ENCODE measurements around the gene NRG3. TPM values are rescaled to one million over a fixed set of nuclear protein-coding genes. Genes with fewer than 3 reads are reported as not detected.

NRG3 gene
- under 1 TPM; 0.07 to 0.34 (median 0.18) TPM for polyA plus RNA-seq

DNA sequence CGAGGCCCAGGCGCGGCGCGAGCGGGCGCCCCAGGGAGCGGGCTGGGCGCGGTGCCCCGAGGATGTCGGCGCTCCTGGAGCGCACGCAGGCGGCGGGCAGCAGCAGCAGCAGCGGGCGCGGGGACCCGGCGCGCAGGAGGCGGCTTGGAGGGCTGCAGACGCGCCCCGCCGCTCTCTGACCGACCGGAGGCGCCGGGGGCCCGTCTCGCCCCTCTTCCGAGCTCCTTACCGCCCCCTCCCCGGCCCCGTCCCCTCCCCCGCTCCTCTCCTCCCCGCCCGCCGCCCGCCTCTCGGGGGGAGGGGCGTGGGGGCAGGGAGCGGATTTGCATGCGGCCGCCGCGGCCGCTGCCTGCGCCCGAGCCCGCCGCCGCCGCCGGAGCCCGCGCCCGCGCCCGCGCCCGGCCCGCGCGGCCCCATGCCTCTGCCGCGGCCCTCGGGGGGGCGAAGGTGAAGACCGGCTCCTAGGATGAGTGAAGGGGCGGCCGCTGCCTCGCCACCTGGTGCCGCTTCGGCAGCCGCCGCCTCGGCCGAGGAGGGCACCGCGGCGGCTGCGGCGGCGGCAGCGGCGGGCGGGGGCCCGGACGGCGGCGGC is at the start of gene NRG3:
NRG3 (plus strand) TSS at position 320 of the 592 bp plus-strand sequence.
- WGBS, 3 donors: 1 to 3% (median 1%) methylated on average over 23 to 88 of the region's 95 CpGs

DNA sequence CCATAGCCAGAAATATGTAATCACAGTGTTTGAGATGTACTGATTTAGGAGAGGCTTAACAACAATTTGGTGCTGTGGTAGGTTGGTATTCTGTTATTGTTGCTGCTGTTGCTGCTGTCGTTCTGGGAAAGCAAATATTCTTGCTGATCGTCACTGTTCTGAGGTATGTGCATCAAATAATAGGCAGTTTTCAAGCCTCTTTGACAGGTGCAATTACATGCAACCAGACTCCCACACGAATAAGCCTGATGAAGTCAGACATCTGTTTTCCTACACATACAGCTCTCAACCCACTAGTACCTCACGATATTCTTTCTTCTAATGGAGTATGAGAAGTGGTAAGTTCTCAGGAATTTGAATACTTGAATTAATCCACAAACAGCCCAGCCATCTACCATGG is 46.7 kb upstream of the NRG3 start:
- WGBS, 3 donors: 58 to 64% (median 62%) methylated on average over 4 of the region's 4 CpGs
- no peak overlapping the region for H3K27ac ChIP-seq (ENCODE audit: low read depth, low read length)

More for the DNA sequence above, at the start of gene NRG3:
- H3K27ac ChIP-seq (ENCODE audit: low read depth, low read length): no peak within 1 kb of the TSS

DNA sequence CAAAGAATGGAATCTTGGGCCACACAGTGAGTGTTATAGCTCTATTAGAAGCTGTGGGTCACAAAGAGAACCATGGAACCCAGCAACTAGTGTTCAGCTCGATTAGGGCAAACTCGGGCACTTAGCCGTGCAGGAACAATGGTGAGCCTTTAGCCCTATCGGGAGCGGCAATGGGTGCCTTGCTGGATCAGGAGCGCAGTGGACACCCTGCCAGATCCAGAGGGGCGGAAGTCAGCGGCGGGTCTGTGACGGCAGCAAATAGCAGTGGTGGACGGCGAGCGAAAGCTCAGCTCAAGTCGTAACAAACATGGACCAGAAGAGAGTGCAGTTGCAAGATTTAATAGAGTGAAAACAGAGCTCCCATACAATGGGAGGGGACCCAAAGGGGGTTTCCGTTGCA is 43.9 kb upstream of the NRG3 start:
- WGBS, 3 donors: 92 to 95% (median 93%) methylated on average over 15 of the region's 15 CpGs

DNA sequence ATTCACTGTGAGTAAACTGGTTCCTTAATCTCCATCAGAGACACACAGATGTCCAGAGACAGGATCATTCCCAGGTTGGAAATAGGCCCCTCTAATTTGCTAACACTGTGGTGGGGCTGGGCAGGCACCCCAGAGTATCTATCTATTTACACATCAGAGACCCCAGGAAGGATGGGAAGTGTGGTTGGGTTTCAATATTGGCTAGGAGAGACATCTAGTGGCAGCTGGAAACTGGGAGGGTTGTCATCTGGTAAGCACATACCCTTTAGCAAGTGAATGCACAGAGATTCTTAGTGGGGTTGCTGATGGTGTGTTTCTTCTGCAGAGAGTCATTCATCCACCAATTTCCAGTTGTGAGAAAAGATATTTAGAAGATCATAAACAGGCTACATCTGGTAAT is 36.0 kb upstream of the NRG3 start:
- no peak overlapping the region for H3K27ac ChIP-seq (ENCODE audit: low read depth, low read length)

More for the DNA sequence above, 43.9 kb upstream of the NRG3 start:
- H3K27ac ChIP-seq (ENCODE audit: low read depth, low read length): no peak overlapping the region

- no peak overlapping the region for H3K27ac ChIP-seq (ENCODE audit: low read depth, low read length)
Observed at GRCh38 chr10:81843042-81843441, 32.0 kb upstream of the NRG3 start.

GRCh38 chr10:81847675-81848074 is 27.3 kb upstream of the NRG3 start:
- WGBS, 3 donors: 78 to 85% (median 80%) methylated on average over 2 of the region's 2 CpGs
- no peak overlapping the region for H3K27ac ChIP-seq (ENCODE audit: low read depth, low read length)

More at GRCh38 chr10:81843042-81843441, 32.0 kb upstream of the NRG3 start:
- WGBS, 3 donors: 63 to 85% (median 74%) methylated on average over 2 of the region's 2 CpGs

DNA sequence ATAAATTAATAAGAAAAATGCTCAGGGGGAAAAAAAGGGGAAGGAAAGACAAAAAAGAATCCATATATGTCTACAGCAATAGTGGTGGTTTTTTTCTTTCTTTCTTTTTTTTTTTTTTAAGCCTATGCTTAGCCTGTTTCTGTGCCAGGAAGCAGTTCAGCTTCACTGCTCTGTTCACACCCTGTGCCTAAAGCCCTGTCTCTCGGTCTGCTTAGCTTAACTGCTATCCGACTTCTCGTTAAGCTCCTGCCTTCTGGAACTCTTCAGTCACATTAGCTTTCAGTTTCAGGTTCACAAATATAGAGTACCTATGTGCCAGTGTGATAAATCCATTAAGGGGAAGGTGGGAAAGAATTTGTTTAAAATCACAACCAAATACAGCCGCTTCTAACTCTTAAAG is 26.5 kb upstream of the NRG3 start:
- WGBS, 3 donors: 17 to 32% (median 30%) methylated on average over 4 of the region's 4 CpGs
- H3K27ac ChIP-seq (ENCODE audit: low read depth, low read length): no peak overlapping the region

- H3K27ac ChIP-seq (ENCODE audit: low read depth, low read length): no peak overlapping the region
- WGBS, 3 donors: 70 to 89% (median 71%) methylated on average over 5 of the region's 5 CpGs
Observed at GRCh38 chr10:81848931-81849330, 26.1 kb upstream of the NRG3 start.

DNA sequence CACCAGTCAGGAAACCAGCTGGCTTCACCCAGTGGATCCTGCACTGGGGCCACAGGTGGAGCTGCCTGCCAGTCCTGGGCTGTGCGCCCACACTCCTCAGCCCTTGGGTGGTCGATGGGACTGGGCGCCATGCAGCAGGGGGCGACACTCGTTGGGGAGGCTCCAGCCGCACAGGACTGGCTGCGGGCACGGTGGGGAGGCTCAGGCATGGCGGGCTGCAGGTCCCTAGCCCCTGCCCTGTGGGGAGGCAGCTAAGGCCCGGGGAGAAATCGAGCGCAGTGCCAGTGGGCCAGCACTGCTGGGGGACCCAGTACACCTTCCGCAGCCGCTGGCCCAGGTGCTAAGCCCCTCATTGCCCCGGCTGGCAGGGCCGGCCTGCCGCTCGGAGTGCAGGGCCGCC is 12.4 kb upstream of the NRG3 start:
- no peak overlapping the region for H3K27ac ChIP-seq (ENCODE audit: low read depth, low read length)
- 94 to 96% (median 95%) methylated on average over 19 of the region's 19 CpGs for WGBS, 3 donors

DNA sequence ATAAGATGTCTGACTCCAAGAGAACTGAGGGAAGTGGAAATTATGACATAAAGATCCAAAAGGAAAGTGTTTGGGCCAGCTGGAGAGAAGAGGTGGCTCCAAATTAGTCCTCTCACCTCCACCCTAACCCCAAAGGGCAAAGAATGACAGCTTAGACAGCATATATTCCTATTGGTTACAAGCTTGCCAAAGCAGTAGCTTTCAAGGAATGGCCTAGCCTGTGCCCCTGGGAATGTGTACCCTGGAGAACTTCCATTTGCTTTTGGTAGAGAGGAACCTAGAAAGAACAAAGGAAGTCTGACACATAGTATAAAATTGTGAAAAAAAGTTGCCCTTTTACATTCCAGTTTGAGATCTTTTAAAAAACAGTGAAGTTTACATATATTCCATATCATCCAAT is 11.2 kb upstream of the NRG3 start:
- H3K27ac ChIP-seq (ENCODE audit: low read depth, low read length): no peak overlapping the region

DNA sequence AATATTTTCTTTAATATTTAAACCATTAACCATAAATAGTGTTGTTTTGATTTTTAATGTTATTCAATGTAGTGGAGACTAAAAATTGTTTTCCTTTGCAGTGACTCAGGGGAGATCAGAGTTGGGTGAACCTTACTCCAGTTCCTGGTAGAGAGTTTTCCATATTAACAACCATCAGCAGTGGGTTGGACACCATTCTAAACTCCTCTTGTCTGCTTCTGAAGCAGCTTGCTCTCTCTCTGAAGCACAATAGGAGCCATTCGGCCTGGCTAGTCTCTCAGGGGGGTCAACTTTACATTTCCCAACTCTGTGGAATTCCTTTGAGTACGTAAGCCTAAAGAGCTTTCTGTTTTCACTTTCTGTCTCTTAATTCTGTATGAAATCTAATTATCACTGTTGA is 9.4 kb upstream of the NRG3 start:
- WGBS, 3 donors: 51 to 73% (median 59%) methylated on average over 2 of the region's 2 CpGs
- no peak overlapping the region for H3K27ac ChIP-seq (ENCODE audit: low read depth, low read length)

DNA sequence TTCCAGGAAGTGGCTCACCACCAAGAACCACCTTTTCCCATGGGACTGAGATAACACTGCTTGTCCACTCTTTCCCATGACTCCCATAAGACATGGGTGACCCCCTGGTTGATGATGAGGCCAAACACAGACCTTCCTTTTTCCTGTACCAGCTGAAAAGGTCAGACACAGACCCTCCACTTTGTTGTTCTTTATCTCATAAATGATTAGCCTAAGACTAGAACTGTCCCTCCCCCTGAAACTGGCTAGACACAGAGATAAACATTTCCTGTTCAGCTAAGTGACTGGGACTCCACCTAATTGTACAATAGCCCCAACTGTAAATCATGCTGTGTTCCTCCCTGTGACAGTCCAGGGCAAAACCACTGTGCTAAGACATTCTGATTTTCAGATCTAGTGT is 8.2 kb upstream of the NRG3 start:
- H3K27ac ChIP-seq (ENCODE audit: low read depth, low read length): no peak overlapping the region

DNA sequence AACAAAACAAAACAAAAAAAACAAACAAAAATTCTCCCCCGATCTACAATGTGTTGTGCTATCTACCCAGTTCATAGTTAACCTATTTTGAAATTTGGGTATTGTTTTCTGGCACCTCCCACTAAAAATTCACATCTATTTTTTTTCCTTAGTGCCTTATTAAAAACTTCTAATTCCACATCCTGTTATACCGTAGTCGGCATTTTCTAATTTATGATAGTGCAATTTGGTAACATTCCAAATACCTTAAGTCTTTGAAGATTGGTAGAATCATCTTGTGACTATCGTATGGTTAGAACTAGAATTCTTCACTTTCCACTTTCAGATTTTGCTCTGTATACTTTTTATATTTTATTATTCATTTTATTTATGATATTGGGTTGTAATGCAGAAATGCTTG is 4.5 kb upstream of the NRG3 start:
- H3K27ac ChIP-seq (ENCODE audit: low read depth, low read length): no peak overlapping the region

GRCh38 chr10:81871558-81871957 is 3.4 kb upstream of the NRG3 start:
- WGBS, 3 donors: 77 to 91% (median 80%) methylated on average over 2 of the region's 2 CpGs
- no peak overlapping the region for H3K27ac ChIP-seq (ENCODE audit: low read depth, low read length)

More for the DNA sequence above, 4.5 kb upstream of the NRG3 start:
- WGBS, 3 donors: 70 to 81% (median 70%) methylated on average over 4 of the region's 4 CpGs

- no peak overlapping the region for H3K27ac ChIP-seq (ENCODE audit: low read depth, low read length)
- 56 to 73% (median 64%) methylated on average over 6 of the region's 6 CpGs for WGBS, 3 donors
Observed at GRCh38 chr10:81872206-81872862, 2.7 kb upstream of the NRG3 start.

GRCh38 chr10:81873231-81873931 is 1.6 kb upstream of the NRG3 start:
- WGBS, 3 donors: 24 to 26% (median 25%) methylated on average over 12 of the region's 12 CpGs
- no peak overlapping the region for H3K27ac ChIP-seq (ENCODE audit: low read depth, low read length)

GRCh38 chr10:81873932-81874816 is 820 bp upstream of the NRG3 start:
- no peak overlapping the region for H3K27ac ChIP-seq (ENCODE audit: low read depth, low read length)
- 0 to 1% (median 0%) methylated on average over 77 to 80 of the region's 80 CpGs for WGBS, 3 donors

DNA sequence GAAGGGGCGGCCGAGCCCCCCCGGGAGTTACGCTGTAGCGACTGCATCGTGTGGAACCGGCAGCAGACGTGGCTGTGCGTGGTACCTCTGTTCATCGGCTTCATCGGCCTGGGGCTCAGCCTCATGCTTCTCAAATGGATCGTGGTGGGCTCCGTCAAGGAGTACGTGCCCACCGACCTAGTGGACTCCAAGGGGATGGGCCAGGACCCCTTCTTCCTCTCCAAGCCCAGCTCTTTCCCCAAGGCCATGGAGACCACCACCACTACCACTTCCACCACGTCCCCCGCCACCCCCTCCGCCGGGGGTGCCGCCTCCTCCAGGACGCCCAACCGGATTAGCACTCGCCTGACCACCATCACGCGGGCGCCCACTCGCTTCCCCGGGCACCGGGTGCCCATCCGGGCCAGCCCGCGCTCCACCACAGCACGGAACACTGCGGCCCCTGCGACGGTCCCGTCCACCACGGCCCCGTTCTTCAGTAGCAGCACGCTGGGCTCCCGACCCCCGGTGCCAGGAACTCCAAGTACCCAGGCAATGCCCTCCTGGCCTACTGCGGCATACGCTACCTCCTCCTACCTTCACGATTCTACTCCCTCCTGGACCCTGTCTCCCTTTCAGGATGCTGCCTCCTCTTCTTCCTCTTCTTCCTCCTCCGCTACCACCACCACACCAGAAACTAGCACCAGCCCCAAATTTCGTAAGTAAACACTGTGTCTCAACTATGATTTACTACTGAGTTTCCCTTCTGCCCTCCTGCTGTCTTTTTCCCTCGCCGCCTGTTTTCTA is 666 bp downstream of the NRG3 start:
- WGBS, 3 donors: 3 to 4% (median 3%) methylated on average over 43 to 49 of the region's 49 CpGs

More for the DNA sequence above, 666 bp downstream of the NRG3 start:
- no peak overlapping the region for H3K27ac ChIP-seq (ENCODE audit: low read depth, low read length)

All from adipose tissue (tissue), 3 donors.